SIG-M5 treated with dmso at 0.1 percent for 504 hours (cell line): ENCODE measurements around the gene TBX19.

Source experiments
- DNase-seq: peaks from one replicate; lab custom pipeline; 2025; ENCODE audit not compliant: unreplicated experiment; lab: John Stamatoyannopoulos, UW

Gene TBX19

DNA sequence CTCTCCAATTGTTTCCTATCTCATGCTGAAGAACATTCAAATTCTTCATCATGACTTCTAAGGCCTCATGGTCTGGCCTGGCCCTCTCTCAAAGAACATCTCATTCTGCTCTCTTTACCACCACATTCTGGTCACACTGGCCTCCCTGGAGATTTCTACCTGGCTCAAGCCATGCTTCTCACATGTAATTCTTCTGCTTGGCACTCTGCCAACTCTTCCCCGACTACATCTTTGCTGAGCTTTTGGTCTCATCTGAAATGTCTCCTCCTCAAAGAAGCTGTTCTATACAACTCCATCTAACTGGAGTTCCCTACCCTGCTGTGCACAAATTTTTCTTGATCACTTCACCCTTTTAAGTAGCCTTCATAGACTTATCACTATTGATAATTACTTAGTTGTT lies 1.4 kb upstream of the TBX19 start:
- DNase-seq = no peak

DNA sequence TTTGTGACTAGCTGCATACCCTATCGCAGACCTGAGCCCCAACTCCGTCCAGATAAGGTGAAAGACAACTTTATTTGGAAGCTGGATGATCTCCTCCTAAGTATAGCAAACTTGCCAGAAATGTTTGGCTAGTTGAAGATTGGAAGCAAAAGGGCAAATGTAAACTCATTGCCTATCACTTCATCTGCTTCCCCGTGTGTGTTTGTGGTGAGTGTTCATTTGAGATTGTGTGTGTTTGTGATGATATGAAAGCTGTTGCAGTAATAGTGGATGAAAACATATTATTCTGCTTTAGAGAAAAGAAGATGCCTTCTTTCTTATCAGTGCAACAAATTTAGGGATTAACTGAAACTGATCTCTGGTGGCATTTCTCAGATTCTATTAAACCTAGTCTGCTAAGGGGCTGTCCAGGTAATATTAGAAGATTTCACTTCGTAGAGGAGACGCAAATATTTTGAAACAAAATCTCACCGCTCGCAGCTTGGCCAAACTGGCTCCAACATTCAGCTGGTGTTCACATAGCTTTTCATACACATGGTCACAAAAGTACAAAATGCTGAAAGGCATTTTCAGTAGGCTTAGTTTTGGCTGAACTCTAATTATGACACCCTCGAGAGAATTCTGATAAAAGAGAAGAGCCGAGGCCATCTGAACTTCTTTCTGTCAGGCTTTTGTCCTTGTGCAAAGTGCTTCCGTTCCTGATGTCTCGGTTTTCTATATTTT lies 1.1 kb downstream of the TBX19 start:
- no peak for DNase-seq

DNA sequence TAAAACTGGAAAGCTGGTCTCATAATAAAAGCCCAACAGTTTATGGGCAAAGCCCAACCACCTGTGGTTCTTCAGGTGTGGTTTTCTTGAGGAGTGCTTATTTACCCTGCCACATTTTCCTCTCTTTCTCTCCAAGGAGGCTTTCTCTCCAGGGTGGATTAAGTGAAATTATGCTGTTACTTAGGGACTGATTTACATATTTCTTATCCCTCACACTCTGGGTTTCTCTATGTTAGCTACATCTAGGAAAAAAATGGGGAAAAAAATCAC lies 4.8 kb downstream of the TBX19 start:
- no peak for DNase-seq

DNA sequence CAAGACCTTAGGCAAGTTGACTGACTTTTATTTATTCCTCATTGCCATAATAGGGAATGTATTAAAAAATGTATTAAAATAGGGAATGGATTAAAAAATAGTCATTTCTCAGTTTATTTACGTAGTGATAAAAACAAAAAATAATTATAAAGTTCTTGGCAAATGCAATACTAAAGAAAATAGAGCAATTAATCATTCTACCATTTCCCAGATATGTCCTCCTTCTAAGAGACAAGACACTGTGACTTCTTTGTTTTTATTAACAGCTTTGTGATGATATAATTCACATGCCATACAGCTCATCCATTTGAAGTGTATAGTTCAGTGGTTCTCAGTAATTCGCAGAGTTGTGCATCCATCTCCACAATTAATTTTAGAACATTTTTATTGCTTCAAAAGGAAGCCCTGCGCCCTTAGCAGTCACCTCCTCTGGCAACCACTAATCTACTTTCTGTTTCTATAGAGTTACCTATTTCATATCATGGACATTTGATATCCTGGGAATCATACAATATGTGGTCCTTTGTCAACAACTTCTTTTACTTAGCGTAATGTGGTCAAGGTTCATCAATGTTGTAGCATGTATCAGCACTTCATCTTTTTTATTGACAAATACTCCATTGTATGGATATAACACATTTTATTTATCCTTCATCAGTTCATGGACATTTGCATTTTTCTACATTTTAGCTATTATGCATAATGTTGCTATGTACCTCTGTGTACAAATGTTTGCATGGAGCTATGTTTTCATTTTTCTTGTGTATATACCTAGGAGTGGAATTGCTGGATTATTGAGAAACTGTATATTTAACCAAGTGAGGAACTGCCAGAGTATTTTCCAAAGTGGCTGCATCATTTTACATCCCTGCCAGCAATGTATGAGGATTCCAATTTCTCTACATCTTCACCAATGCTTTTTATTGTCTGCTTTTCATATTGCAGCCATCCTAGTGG lies 5.6 kb downstream of the TBX19 start:
- DNase-seq = no peak

DNA sequence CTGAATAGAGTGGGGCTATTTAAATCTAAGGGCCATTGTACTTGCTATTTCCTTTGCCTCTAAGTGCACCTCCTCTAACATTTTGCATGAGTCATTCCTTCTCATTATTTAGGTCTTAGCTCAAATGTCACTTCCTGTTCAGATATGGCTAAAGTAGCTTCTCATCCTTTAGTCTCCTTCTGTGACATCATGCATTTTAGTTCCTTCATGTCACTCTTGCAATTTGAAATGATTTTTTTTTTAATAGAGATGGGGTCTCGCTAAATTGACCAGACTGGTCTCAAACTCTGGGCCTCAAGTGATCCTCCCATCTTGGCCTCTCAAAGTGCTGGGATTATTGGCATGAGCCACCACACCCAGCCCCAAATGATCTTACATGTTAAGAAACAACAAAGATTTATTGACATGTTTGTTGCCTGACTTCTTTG lies 6.6 kb downstream of the TBX19 start:
- peak; percentile 57 for DNase-seq

DNA sequence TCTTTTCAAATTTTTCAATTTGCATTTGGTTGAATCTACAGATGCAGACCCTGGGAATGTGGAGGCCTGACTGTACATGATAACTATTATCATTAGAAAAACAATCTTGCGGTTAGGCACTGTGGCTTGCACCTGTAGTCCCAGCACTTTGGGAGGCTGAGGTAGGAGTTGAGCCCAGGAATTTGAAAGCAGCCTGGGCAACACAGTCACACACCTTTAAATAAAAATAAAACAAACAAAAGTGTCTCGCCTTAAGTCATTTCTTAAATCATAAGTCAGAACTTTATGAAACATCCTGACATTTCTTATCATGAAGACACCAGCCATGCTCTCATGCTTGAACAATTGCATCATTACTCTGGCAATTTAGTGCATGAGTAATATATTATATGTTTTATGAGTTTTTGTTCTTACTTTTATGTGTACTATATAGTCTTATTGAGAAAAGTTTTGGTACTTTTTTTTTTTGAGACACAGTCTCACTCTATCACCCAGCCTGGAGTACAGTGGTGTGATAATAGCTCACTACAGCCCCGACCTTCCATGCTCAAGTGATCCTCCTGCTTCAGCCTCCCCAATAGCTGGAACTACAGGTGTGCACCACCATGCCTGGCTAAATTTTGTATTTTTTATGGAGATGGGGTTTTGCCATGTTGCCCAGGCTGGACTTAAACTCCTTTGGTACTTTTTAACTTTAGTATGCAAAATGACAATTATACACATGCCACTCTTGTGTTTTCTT lies 7.8 kb downstream of the TBX19 start:
- no peak for DNase-seq

DNA sequence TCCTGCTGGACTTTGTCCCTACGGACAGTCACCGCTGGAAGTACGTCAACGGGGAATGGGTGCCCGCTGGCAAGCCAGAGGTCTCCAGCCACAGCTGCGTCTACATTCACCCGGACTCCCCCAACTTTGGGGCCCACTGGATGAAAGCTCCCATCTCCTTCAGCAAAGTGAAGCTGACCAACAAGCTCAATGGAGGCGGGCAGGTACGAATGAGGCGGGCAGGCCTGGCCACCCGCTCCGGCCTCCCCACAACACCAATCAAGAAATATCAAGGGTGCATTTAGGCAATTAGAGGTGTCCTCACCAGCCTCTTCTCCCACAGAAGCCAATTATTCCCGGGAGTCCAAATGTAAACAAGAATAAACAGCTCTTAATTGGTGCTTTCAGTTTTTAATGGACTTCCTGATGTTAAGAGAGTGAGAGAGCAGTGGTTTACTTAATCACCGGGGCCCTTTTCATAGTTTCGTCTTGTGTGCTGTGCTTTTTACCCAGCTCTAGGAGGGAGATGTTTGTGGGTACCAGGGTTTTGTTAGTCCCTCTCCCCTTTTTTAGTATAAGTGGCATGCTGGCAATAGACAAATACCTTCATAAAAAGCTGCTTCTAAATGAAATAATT lies 10.7 kb downstream of the TBX19 start:
- DNase-seq = no peak

DNA sequence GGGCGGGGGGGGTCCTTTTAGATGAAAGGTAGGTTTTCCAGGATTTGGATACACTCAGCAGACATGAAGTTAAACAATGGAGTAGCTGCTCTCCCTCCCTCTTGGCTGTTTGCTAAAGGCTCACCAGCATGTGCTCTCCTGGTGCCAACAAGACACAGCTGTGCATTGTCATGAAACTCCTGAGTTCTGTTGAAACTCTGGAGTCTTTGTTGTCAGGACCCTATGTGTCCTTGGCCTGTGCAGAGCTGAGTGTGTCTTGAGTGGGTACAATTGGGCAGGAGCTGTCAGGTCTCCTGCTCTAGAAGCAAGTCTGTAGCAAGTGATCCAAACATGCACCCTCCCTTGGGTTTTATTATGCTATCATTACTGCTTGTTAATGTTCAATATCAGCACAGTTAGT lies 12.7 kb downstream of the TBX19 start:
- no peak for DNase-seq

DNA sequence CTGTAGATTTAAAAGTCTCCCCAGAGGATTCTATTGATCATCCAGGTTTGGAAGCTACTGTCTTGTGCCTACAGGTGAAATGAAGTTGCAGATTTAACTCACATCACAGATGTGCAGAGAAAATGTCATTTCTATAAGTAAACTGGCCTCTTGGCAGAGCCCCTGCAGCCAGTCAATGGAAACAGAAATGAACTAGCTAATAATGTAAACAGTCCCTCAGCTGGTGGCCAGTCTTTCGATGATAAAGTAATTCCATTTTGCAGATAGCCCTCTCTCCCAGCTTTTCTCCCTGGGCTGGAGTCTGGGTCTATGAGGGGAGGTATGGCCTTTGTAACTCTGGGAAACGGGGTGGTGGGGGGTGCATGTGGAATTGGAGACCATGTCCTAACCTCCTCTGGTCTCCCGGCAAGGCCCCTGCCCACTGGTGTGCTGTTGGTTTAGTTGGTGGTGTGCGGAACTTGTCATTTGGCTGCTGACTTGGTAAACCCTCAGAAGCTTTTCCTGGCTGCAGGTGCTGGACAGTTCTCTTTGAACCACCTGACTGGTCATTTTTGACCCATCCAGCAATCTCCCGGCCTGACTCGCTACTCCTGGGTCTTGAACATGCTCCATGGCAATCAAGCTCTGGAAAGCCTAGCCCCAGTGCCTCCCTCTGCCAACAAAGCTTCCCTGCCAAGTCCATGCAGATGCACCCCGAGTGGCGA lies 14.9 kb downstream of the TBX19 start:
- DNase-seq = no peak

DNA sequence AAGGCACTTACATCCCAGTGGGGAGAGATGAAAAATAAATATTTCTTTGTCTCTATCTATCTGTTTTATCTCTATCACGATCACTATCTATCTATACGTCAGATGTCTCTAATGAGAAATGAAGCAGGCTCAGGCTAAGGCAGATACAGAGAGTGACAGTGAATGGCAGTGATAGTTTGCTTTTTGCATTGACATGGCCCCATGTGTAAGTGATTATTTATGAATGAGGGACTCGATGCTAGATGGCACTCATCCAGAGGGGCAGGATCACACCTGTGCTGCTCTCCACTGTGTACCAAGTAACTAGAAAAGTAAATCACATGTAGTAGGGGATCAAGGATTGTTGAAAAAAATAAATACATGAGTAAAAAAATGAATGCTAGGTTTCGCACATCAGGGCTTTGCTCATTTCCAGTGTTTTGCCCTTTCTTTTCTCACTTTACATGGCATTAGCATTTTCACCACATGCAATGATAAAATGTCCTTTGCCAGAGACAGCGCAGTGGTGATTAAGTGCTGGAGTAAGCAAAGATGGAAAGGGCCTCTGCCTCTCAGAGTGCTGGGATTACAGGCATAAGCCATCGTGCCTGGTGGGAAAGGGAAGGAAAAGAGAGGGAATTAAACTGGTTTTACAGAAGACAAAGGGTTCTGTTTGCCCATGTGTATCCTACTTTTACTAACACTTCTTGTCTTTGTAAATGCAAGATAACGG lies 16.5 kb downstream of the TBX19 start:
- DNase-seq = no peak

DNA sequence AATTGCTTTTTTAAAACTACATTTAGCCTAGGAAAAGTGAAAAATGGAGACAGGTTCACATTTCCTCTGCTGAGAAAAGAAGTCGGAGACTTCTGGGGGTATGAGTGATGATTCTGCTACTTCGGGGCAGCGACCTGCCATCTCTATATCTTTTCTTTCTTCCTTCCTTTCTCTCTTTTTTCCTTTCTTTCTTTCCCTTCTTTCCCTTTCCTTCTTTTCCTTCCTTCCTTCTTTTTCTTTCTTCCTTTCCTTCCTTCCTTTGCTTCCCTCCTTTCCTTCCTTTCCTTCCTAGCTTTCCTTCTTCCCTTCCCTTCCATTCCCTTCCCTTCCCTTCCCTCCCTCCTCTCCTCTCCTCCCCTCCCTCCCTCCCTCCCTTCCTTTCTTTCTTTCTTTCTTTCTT lies 17.8 kb downstream of the TBX19 start:
- no peak for DNase-seq

DNA sequence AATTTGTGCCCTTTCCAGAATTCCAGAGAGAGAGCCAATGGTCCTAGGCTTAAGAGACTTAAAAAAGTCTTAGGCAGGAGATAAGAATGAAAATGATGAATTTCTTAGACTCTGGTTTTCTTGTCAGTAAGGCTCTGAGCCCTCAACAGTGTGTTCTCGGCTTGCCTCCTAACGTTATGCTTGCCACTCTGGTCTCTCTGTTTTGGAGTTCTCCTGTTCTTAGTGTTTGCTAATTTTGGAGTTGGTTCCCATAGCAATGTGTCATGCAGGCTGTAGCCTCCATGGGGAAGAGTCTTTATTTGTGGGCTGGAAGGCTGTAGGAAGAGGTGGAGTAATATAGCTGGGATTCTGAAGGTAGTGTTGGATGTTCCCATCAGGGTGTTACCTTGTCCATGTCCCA lies 19.9 kb downstream of the TBX19 start:
- DNase-seq = no peak

DNA sequence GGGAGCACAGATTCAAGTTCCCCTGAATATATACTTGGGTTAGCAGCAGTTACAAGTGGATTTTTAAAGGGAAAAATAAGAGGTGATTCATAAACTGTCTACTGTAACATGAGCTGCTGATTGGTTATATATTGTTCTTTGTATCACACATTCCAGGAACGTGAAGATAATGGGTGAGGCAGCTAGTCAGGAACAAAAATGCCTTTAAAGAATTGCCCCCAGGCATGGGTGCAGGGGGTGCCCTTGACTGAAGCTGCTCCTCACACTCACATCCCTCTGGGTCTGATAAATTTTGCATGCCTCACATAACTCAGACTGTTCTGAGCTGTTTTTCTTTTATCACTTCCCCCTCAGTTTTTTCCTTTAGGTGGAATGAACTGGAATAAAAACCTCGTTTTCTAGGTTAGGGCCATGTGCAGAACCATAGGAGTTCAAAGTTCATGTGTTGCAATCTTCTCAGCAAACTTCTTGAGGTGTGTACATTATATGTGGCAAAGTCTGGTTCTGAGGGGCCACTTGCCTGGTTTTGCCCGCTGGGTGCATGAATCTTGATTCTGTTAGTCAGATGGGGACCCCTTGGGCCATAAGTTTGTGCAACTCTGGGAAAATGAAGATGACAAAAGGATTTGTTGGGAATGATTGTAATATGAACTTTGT lies 21.1 kb downstream of the TBX19 start:
- DNase-seq = no peak

DNA sequence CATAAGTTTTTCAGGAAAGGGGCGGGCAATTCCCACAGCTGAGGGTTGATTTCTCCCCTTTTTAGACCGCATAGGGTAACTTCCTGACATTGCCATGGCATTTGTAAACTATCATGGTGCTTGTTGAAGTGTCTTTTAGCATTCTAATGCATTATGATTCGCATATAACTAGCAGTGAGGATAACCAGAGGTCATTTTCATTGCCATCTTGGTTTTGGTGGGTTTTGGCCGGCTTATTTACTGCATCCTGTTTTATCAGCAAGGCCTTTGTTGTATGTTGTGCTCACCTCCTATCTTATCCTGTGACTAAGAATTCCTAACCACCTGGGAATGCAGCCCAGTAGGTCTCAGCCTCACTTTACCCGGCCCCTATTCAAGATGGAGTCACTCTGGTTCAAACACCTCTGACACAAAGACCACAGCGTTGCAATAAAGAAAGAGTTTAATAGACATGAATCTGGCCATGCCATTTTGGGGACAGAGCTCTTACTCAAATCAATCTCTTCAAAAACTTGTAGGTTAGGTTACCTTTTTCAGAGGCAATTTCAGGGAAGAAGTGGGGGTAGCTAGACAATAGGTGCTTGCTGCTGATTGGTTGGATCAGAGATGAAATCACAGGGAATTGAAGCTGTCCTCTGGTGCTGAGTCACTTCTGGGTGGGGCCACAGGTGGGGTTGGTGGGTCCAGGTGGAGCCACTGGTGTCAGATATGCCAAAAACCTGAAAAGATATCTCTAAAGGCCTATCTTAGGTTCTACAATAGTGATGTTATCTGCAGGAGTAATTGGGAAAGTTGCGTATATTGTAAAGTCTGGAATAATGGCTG lies 23.3 kb downstream of the TBX19 start:
- DNase-seq = no peak

DNA sequence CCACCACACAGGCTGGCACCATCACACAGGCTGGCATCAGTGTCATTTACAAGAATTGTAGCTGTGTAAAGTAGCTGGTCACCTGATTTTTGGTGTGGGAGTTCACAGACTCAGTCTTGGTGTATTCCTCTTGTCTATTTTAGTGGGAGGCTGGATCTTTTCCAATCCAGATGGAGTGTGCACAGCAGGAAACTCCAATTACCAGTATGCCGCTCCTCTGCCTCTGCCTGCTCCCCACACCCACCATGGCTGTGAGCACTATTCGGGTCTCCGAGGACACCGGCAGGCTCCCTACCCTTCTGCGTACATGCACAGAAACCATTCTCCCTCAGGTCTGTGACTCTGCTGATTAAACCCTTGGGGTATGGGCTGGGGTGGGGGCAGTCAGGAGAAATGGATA lies 24.2 kb downstream of the TBX19 start:
- DNase-seq = no peak

DNA sequence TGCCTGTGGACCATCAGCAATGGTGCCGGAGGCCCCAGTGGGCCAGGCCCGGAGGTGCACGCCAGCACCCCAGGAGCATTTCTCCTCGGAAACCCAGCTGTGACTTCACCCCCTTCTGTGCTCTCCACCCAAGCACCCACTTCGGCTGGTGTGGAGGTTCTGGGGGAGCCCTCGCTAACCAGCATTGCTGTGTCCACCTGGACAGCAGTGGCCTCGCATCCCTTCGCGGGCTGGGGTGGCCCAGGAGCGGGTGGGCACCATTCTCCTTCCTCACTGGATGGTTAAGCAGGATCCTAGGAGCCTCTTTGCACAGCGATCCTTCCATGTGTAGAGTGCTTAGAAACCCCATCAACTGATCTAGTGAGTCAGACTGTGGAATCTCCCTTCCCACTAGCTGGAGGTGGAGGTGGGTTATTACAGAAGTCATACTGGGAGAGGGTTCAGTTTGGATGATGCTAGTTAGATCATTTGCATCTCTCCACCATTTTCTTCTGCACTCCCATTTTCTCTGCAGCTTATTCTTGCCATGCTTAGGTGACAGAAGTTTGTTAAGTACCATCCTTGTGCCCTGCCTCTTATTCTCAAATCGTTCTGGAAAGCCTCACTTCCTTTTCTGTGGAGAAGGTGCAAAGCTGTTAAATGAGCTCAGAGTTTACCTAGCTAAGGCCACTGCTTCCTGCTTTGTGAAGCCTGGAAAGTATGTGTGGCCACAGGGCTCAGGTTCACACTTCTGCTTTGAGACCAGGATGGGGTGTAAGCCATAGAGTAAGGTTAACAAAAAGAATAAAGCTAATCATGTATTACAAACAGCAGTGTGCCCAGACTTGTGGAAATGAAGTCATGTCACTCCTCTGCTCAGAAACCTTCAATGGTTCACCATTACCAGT lies 32.3 kb downstream of the TBX19 start:
- DNase-seq = no peak

DNA sequence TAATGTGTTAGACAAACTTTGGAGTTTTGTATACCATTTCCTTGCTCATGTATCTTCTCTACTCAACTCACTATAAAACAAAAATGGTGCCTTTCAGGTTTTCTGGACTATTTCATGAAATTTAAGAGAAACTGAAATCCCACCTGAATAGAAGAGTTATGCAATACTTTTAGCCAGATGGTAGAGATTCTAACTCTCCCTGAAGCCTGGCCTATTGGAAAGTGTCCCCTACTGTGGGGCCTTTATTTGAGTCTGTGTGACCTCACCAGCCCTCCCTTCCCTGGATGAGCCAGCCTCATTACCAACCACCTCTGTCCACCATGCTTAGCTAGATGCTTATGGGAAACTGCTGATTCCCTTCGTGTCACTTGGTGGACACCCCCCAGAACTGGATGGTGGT lies 35.5 kb downstream of the TBX19 start:
- no peak for DNase-seq

DNA sequence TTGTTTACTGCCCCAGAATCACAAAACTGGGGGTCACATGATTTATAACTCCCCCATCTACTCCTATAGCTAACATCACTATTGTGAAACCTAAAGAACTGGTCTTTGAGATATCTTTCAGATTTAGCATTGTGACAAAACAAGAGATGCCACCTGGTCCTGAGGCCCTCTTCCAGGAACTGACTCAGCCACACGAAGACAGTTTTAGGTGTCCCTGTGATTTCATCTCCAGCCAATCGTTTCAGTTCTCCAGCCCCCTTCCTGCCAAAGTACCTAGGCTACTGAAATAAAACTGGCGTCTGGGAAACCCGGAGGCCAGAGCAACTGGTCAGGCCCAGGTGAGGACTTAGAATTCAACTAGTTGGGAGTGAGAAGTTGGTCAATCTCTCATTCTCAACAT lies 36.6 kb downstream of the TBX19 start:
- DNase-seq = no peak
